Globus pallidus (tissue), 1 donor: ENCODE measurements around the gene FKBP1B.
"Not testable (repeated sequence)": the region's sequence is repeated elsewhere in the genome, so short reads cannot be mapped to it uniquely, and the experiment has no call there.

ENCODE experiments used
- DNase-seq: peaks from one replicate; pipeline ENCODE4 v3.0.0-alpha.2; 2015; ENCODE audit warnings: low spot score

The FKBP1B gene

GRCh38 chr2:24022975-24023575 lies 26.5 kb upstream of the FKBP1B start:
- no peak for DNase-seq

GRCh38 chr2:24024018-24024417 lies 25.5 kb upstream of the FKBP1B start:
- no peak for DNase-seq

GRCh38 chr2:24024996-24025663 lies 24.4 kb upstream of the FKBP1B start:
- DNase-seq = no peak

- DNase-seq = no peak
These were observed 23.3 kb upstream of the FKBP1B start for GRCh38 chr2:24026233-24026632.

- no peak for DNase-seq
These were observed 10.6 kb upstream of the FKBP1B start for GRCh38 chr2:24038786-24039499.

GRCh38 chr2:24040511-24040910 lies 9.0 kb upstream of the FKBP1B start:
- no peak for DNase-seq

- DNase-seq = not testable (repeated sequence)
These were observed 6.4 kb upstream of the FKBP1B start for GRCh38 chr2:24043133-24043532.

GRCh38 chr2:24045511-24046508 lies 3.7 kb upstream of the FKBP1B start:
- no peak for DNase-seq

GRCh38 chr2:24046599-24046929 lies 3.0 kb upstream of the FKBP1B start:
- DNase-seq = no peak

- peak; percentile 99 for DNase-seq
These were observed 2.4 kb upstream of the FKBP1B start, which contains the start of gene WDCP for GRCh38 chr2:24046930-24047702. TSS of gene WDCP (minus strand) at chr2:24047391. CDS start at chr2:24039494, 7,897 bp downstream.

- no peak for DNase-seq
These were observed 1.9 kb upstream of the FKBP1B start for GRCh38 chr2:24047703-24048033.

- DNase-seq = no peak
These were observed 614 bp upstream of the FKBP1B start for GRCh38 chr2:24048769-24049484.

- DNase-seq = no peak
These were observed 769 bp downstream of the FKBP1B start for GRCh38 chr2:24050041-24050979.

GRCh38 chr2:24051833-24052232 lies 2.3 kb downstream of the FKBP1B start:
- DNase-seq = no peak

- no peak for DNase-seq
These were observed 3.4 kb downstream of the FKBP1B start for GRCh38 chr2:24052951-24053350.

- no peak for DNase-seq
These were observed 4.9 kb downstream of the FKBP1B start for GRCh38 chr2:24054366-24055010.

GRCh38 chr2:24055750-24056149 lies 6.2 kb downstream of the FKBP1B start:
- DNase-seq = no peak

GRCh38 chr2:24058564-24059271 lies 9.2 kb downstream of the FKBP1B start:
- no peak for DNase-seq
